A673 (cell line): Measurements from ENCODE around the gene GALNT10. TPM values are rescaled to one million over a fixed set of nuclear protein-coding genes. Genes with fewer than 3 reads are reported as not detected.

Experiments used
- BruUV-seq: library from RNA; stranded (reverse); fragments of 400-500 nt; replicated peaks from 2 replicates; lab custom pipeline; 2021; lab: Mats Ljungman, UMichigan
- CTCF ChIA-PET: fragments of 300-600 bp; sonication (Branson Sonifier 250); formaldehyde crosslinking; loops from one replicate; lab custom pipeline; 2022; ENCODE audit warnings: antibody characterized with exemption; lab: Charles Lee
- POLR2A ChIA-PET: fragments of 300-600 bp; sonication (Branson Sonifier 250); formaldehyde crosslinking; loops from one replicate; lab custom pipeline; 2022; ENCODE audit warnings: antibody characterized with exemption; ENCODE audit not compliant: low non-redundant PET; lab: Charles Lee
- DNase-seq: peaks from one replicate; pipeline ENCODE4 v3.0.0-alpha.2; 2015; ENCODE audit warnings: low spot score
- H3K27ac ChIP-seq: fragments of 200-600 bp; sonication (generic); 2 replicates; pipeline ENCODE4 v1.5.1; 2016; ENCODE audit warnings: mixed run types, low read depth, mild to moderate bottlenecking, mixed read lengths, antibody characterized with exemption, low read length; ENCODE audit not compliant: poor library complexity, severe bottlenecking
- H3K27me3 ChIP-seq: fragments of 200-600 bp; sonication (generic); replicated peaks from 2 replicates; pipeline ENCODE4 v1.6.1; 2017; ENCODE audit warnings: mixed run types, low read depth, mild to moderate bottlenecking, mixed read lengths, antibody characterized with exemption, low read length; ENCODE audit not compliant: insufficient read depth, poor library complexity
- H3K36me3 ChIP-seq: fragments of 200-600 bp; sonication (generic); 2 replicates; pipeline ENCODE4 v1.6.1; 2016; ENCODE audit warnings: mixed run types, mild to moderate bottlenecking, mixed read lengths, antibody characterized with exemption, low read length; ENCODE audit not compliant: insufficient read depth, poor library complexity, severe bottlenecking
- H3K4me1 ChIP-seq: fragments of 200-600 bp; sonication (generic); 2 replicates; pipeline ENCODE4 v1.6.1; 2017; ENCODE audit warnings: mixed run types, mild to moderate bottlenecking, mixed read lengths, antibody characterized with exemption, low read length; ENCODE audit not compliant: insufficient read depth, poor library complexity, severe bottlenecking
- H3K4me3 ChIP-seq: fragments of 200-600 bp; sonication (generic); 2 replicates; pipeline ENCODE4 v1.5.1; 2016; ENCODE audit warnings: low read depth, mixed run types, mild to moderate bottlenecking, mixed read lengths, low read length; ENCODE audit not compliant: poor library complexity, severe bottlenecking
- H3K9me3 ChIP-seq: fragments of 200-600 bp; sonication (generic); 2 replicates; pipeline ENCODE4 v1.6.1; 2016; ENCODE audit warnings: mixed run types, low read depth, mild to moderate bottlenecking, mixed read lengths, antibody characterized with exemption, low read length; ENCODE audit not compliant: poor library complexity, severe bottlenecking
- CTCF ChIP-seq: fragments of 300-800, 200-600 bp; sonication (generic); conservative IDR thresholded peaks from 2 replicates; pipeline ENCODE4 v1.5.1; 2017; ENCODE audit warnings: low read depth, mild to moderate bottlenecking, antibody characterized with exemption, low read length, moderate library complexity, mixed read lengths
- EZH2 ChIP-seq: fragments of 200-600 bp; sonication (generic); IDR thresholded peaks from 2 replicates; pipeline ENCODE4 v1.6.1; 2017; ENCODE audit warnings: borderline replicate concordance, low read depth, mild to moderate bottlenecking, mixed read lengths, antibody characterized with exemption, low read length; ENCODE audit not compliant: poor library complexity, severe bottlenecking
- intact Hi-C: fragments of 100-400 bp; cut with micrococcal nuclease; formaldehyde crosslinking; loops from one replicate; pipeline ENCODE4 v1.10.0; 2022; ENCODE audit not compliant: unreplicated experiment
- total RNA-seq: library from RNA; stranded (reverse); gene quantifications from 2 replicates; pipeline ENCODE4 v1.2.3, GENCODE V29; 2021

The GALNT10 gene
- total RNA-seq, 1 experiment from 2014 or later, result 17.9 TPM

GRCh38 chr5:154237376-154237743 lies 46.8 kb downstream of the GALNT10 start:
- ChIA-PET POLR2A (no interaction called here), CTCF (no interaction called here)
- intact Hi-C loops, result no loop called here

GRCh38 chr5:154237946-154238345 lies 47.4 kb downstream of the GALNT10 start:
- CTCF ChIA-PET, result no interaction called here
- no peak for DNase-seq
- BruUV-seq, result no TSS peak
- Histone ChIP-seq H3K4me1 (no peaks in the 10 kb centered on the region), H3K36me3 (no peaks in the 10 kb centered on the region), H3K27ac (no peak overlapping the region), H3K4me3 (no peak overlapping the region), H3K9me3 (no peaks in the 10 kb centered on the region), H3K27me3 (no peaks in the 10 kb centered on the region)
- TF ChIP-seq CTCF, result no peak
- no peak for TF ChIP-seq EZH2
- intact Hi-C loops, result no loop called here
- POLR2A ChIA-PET, result no interaction called here

More at GRCh38 chr5:154237376-154237743, 46.8 kb downstream of the GALNT10 start:
- Histone ChIP-seq H3K4me3 (no peak overlapping the region), H3K27ac (no peak overlapping the region), H3K27me3 (no peaks in the 10 kb centered on the region), H3K4me1 (no peaks in the 10 kb centered on the region), H3K36me3 (no peaks in the 10 kb centered on the region), H3K9me3 (no peaks in the 10 kb centered on the region)
- TF ChIP-seq CTCF (no peak), EZH2 (no peak)
- no TSS peak for BruUV-seq
- no peak for DNase-seq

GRCh38 chr5:154238776-154239481 lies 48.4 kb downstream of the GALNT10 start:
- no peaks in the 10 kb centered on the region for H3K27me3 ChIP-seq
- ChIA-PET POLR2A (no interaction called here), CTCF (no interaction called here)
- H3K4me3 ChIP-seq, result no peak overlapping the region
- peak; percentile 13 for DNase-seq
- TF ChIP-seq EZH2 (no peak), CTCF (no peak)
- intact Hi-C loops, result no loop called here
- H3K36me3 ChIP-seq, result no peaks in the 10 kb centered on the region
- no peaks in the 10 kb centered on the region for H3K9me3 ChIP-seq
- BruUV-seq, result no TSS peak
- no peak overlapping the region for H3K27ac ChIP-seq
- H3K4me1 ChIP-seq, result no peaks in the 10 kb centered on the region
